Adrenal gland (tissue), 5 donors: ENCODE measurements around the gene MSMP.

Experiments
- POLR2A ChIP-seq, 2 donors: fragments of 450-650 bp; IDR thresholded peaks; one replicate each; pipeline ENCODE4 v1.6.1; 2017; ENCODE audit warnings: antibody characterized with exemption in 2 of 2, mild to moderate bottlenecking in 2 of 2, moderate library complexity in 1 of 2
- TF ChIP-seq, protein P1 (sequence below), 6 experiments: fragments of 450-650 bp in 4 of 6; fragments of 200-600 bp in 2 of 6; sonication (generic) in 1 of 6; IDR thresholded peaks; 1 replicate in 5 of 6; 2 replicates in 1 of 6; pipeline versions ENCODE4 v1.5.1 to v1.8.0; 2016 to 2021; ENCODE audit warnings: antibody characterized with exemption in 6 of 6, mild to moderate bottlenecking in 2 of 6, moderate library complexity in 1 of 6
- donor health status: DM: no; HTN: no; CAD: no.

DNA sequence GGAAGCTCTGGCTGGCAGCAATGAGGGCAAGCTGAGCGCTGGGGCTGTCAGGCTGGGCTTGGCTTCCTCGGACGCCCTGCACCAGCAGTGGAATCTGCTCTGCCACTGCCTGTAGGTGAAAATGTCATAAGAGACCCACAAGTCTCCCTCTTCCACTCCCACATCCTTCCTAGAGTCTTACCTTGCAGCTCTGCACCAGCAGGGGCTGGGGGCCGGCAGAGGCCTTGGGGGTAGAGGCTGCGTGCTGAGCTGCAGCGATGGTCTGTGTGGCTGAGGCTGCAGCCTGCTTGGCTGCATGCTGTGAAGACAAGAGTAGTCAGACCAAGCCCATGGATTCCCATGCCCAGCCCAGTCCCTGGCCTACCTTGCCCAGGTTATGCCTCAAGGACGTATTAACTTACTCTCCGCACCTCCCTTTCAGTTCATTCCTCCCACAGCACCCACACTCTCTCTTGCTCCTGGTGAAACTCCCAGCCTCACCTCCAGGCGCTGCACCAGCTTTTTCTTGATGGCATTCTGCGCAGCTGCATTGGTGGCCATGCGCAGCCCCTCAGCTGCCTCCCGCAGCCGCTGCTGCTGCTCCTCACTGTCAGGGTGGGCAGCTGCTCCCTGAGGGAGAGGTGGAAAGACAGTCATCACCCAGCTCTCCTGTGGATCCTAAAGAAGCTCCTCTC is 39.4 kb downstream of the MSMP start:
- TF ChIP-seq, protein P1, sequence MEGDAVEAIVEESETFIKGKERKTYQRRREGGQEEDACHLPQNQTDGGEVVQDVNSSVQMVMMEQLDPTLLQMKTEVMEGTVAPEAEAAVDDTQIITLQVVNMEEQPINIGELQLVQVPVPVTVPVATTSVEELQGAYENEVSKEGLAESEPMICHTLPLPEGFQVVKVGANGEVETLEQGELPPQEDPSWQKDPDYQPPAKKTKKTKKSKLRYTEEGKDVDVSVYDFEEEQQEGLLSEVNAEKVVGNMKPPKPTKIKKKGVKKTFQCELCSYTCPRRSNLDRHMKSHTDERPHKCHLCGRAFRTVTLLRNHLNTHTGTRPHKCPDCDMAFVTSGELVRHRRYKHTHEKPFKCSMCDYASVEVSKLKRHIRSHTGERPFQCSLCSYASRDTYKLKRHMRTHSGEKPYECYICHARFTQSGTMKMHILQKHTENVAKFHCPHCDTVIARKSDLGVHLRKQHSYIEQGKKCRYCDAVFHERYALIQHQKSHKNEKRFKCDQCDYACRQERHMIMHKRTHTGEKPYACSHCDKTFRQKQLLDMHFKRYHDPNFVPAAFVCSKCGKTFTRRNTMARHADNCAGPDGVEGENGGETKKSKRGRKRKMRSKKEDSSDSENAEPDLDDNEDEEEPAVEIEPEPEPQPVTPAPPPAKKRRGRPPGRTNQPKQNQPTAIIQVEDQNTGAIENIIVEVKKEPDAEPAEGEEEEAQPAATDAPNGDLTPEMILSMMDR (IDR thresholded peaks at IDR 0.05): no peak
- TF ChIP-seq POLR2A (IDR thresholded peaks at IDR 0.05): no peak
